T-helper 17 cell (primary cell): ENCODE data around the gene CEP97. TPM values are rescaled to one million over a fixed set of nuclear protein-coding genes. Genes with fewer than 3 reads are reported as not detected.
A peak's percentile ranks its signal among the peaks of the same experiment; 100 is the strongest.
"Not testable (repeated sequence)": the region's sequence is repeated elsewhere in the genome, so short reads cannot be mapped to it uniquely, and the experiment has no call there.

ENCODE experiments used
- ATAC-seq: fragments of 150-1000 bp; cut with Tn5 transposase; 2 replicates; pipeline ENCODE4 v1.10.0; 2021; ENCODE audit warnings: mild to moderate bottlenecking, moderate library complexity
- DNase-seq, 3 donors: peaks; one replicate each; pipeline versions ENCODE4 v3.0.0 to v3.0.0-alpha.2; 2020 to 2021
- H3K9me3 ChIP-seq: one replicate; pipeline ENCODE4 v1.7.0; 2013; ENCODE audit warnings: low read length, mild to moderate bottlenecking; ENCODE audit not compliant: control insufficient read depth, poor library complexity, severe bottlenecking
- H3K27ac Mint-ChIP-seq: one replicate; pipeline ENCODE4 v1.8.0; 2022; ENCODE audit warnings: mild to moderate bottlenecking, moderate library complexity, mixed read lengths
- H3K27me3 Mint-ChIP-seq: one replicate; pipeline ENCODE4 v1.8.0; 2022; ENCODE audit warnings: mixed read lengths
- H3K36me3 Mint-ChIP-seq: one replicate; pipeline ENCODE4 v1.8.0; 2022; ENCODE audit warnings: low read depth, mixed read lengths
- H3K4me1 Mint-ChIP-seq: one replicate; pipeline ENCODE4 v1.8.0; 2022; ENCODE audit warnings: mild to moderate bottlenecking, mixed read lengths
- H3K4me3 Mint-ChIP-seq: one replicate; pipeline ENCODE4 v1.8.0; 2022; ENCODE audit warnings: mild to moderate bottlenecking, moderate library complexity, mixed read lengths
- total RNA-seq, 4 donors: library from RNA in 2 of 4; stranded (reverse) in 2 of 4; gene quantifications; one replicate each; pipeline ENCODE4 v1.2.3 and lab custom pipeline; 2022 to 2026

CEP97 gene
- total RNA-seq (10 to 100 TPM; 10.4 to 11.1 TPM), total RNA-seq (lab: John Stamatoyannopoulos, UW) (28.4 to 50.2 reads per million in 2 donors)

- H3K36me3 Mint-ChIP-seq: peaks cover 3% of the 10 kb centered on the region
- H3K4me3 Mint-ChIP-seq: peak within 1 kb of the TSS; percentile 97
- DNase-seq: peak; percentile 75 to 79 (median 77)
- H3K27me3 Mint-ChIP-seq: no peaks in the 10 kb centered on the region
- peak within 1 kb of the TSS; percentile 94 for H3K27ac Mint-ChIP-seq
- no peaks in the 10 kb centered on the region for H3K9me3 ChIP-seq
- ATAC-seq: peak; percentile 97
- H3K4me1 Mint-ChIP-seq: peaks cover 31% of the 10 kb centered on the region
Observed at GRCh38 chr3:101724329-101725193, at the start of gene CEP97. Gene CEP97 (plus strand): TSS chr3:101724614. CDS start chr3:101724677, 63 bp downstream.

- H3K36me3 Mint-ChIP-seq: peaks cover 4% of the 10 kb centered on the region
- peak overlapping the region; percentile 98 for H3K27ac Mint-ChIP-seq
- H3K9me3 ChIP-seq: no peaks in the 10 kb centered on the region
- H3K27me3 Mint-ChIP-seq: no peaks in the 10 kb centered on the region
- H3K4me1 Mint-ChIP-seq: peaks cover 42% of the 10 kb centered on the region
- H3K4me3 Mint-ChIP-seq: peak overlapping the region; percentile 97
- DNase-seq: no peak
- no peak for ATAC-seq
Observed at GRCh38 chr3:101675709-101676215, 48.7 kb upstream of the CEP97 start.

- Mint-ChIP-seq H3K27me3 (no peaks in the 10 kb centered on the region), H3K4me3 (peak overlapping the region; percentile 97), H3K36me3 (peaks cover 2% of the 10 kb centered on the region), H3K27ac (peak overlapping the region; percentile 98), H3K4me1 (peaks cover 41% of the 10 kb centered on the region)
- DNase-seq: peak; percentile 94 to 97 (median 96)
- peak; percentile 90 for ATAC-seq
- no peaks in the 10 kb centered on the region for H3K9me3 ChIP-seq
Observed at GRCh38 chr3:101676216-101676764, 48.1 kb upstream of the CEP97 start.

DNA sequence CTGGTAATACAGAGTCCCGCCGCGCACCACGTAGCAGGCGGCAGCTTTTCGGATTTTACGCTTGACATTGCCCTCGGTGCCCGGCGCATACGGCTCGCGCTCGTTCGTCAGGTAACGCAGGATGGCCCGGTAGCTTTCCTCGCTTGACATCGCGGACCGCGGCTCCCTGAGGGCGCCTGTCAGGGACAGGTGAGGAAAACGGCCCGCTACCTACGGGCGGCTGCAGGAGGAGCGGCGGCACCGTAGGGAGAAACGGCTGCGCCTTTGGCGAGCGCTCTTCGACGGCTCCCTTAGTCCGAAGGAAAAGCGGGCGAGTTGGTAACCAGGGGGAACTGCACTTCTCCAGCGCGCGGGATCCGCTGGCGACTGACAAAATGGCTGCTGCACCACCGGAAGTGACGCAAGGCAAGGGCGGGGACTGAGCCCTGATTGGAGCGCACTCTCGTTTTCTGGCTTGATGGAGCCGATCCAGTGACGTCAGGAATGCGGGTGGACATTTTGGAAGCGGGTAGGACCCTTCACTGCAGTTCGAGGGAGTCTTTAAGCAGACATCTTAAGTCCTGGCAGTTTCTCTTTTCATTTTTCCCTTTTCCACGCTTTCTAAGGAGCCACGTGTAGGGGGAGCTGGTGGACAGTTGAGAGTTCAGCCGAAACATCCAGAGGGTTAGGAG, 47.5 kb upstream of the CEP97 start, which contains the start of gene ZBTB11:
TSS of gene ZBTB11 (minus strand) at position 368 of the 671 bp plus-strand sequence. CDS start at position 150, 218 bp downstream.
- Mint-ChIP-seq H3K27me3 (no peaks in the 10 kb centered on the region), H3K27ac (peak within 1 kb of the TSS; percentile 98), H3K36me3 (peaks cover 2% of the 10 kb centered on the region), H3K4me3 (peak within 1 kb of the TSS; percentile 97), H3K4me1 (peaks cover 38% of the 10 kb centered on the region)
- DNase-seq (peak; percentile 95 to 99 (median 97)), ATAC-seq (peak; percentile 71)
- no peaks in the 10 kb centered on the region for H3K9me3 ChIP-seq

DNA sequence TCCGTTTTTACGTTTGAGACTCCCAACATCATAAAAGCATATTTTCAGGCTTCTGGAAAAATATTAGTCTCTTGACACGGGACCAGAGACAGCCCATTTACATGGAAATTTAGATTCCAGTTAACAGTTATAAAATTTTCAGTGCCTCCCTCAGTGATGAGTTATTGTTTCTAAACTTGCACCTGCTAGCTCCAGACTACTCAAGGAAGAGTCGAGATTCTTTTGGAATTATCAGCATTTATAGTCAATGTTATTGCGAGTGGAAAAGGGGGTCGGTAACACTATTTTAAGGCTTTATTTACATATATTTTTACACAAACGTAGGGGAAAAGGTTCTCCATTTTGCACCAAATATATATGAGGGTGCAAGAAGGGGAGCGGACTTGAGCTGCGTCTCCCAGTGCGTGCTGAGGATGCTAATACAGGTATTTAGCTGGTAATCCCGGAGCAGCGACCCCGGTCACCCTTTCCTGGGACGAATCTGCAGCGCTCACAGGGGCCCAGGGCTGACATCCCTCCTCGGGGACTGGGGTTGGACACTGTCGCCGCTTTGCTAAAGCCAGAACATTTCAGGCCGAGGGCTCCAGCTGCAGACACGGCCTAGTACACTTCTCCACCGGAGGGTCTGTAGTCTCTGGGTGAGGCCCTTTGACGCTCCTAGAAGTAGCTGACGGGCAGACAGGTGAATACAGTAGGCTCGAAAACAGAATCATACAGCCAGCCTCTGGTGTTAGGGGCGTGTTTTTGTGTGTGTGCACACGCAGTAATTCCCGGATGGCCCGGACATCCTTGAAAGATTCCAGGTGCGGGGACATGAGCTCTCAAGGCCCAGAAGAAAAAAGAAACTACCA, 46.8 kb upstream of the CEP97 start:
- H3K4me3 Mint-ChIP-seq: peak overlapping the region; percentile 97
- H3K4me1 Mint-ChIP-seq: peaks cover 38% of the 10 kb centered on the region
- peak in 1 of 3 donors; percentile 15 for DNase-seq
- no peaks in the 10 kb centered on the region for H3K27me3 Mint-ChIP-seq
- no peaks in the 10 kb centered on the region for H3K9me3 ChIP-seq
- peaks cover 2% of the 10 kb centered on the region for H3K36me3 Mint-ChIP-seq
- no peak for ATAC-seq
- H3K27ac Mint-ChIP-seq: peak overlapping the region; percentile 98

GRCh38 chr3:101678837-101679236, 45.6 kb upstream of the CEP97 start:
- H3K4me3 Mint-ChIP-seq, H3K9me3 ChIP-seq, ATAC-seq, DNase-seq, H3K27me3 Mint-ChIP-seq, H3K36me3 Mint-ChIP-seq: not testable (repeated sequence)
- Mint-ChIP-seq H3K4me1 (peaks cover 32% of the 10 kb centered on the region), H3K27ac (peak overlapping the region; percentile 59)

DNA sequence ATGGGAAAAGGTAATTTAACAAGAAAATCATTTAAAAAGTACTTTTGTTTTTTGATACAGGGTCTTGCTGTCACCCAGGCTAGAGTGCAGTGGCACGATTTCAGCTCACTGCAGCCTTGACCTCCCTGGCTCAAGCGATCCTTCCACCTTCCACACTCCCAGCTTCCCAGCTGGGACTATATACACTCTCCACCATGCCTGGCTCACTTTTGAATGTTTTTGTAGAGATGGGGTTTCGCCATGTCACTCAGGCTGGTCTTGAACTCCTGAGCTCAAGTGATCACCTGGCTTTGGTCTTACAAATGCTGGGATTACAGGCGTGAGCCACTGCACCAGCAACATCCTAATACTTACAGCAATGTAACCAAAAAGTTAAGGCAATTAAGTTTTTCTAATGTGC, 43.9 kb upstream of the CEP97 start:
- ATAC-seq (no peak), DNase-seq (no peak)
- no peak overlapping the region for H3K4me3 Mint-ChIP-seq
- peaks cover 7% of the 10 kb centered on the region for H3K36me3 Mint-ChIP-seq
- H3K9me3 ChIP-seq: no peaks in the 10 kb centered on the region
- H3K27ac Mint-ChIP-seq: peak overlapping the region; percentile 8
- H3K27me3 Mint-ChIP-seq: no peaks in the 10 kb centered on the region
- H3K4me1 Mint-ChIP-seq: peaks cover 29% of the 10 kb centered on the region

GRCh38 chr3:101685050-101685400, 39.4 kb upstream of the CEP97 start:
- H3K4me3 Mint-ChIP-seq: peak overlapping the region; percentile 97
- H3K9me3 ChIP-seq: no peaks in the 10 kb centered on the region
- no peaks in the 10 kb centered on the region for H3K27me3 Mint-ChIP-seq
- peaks cover 27% of the 10 kb centered on the region for H3K4me1 Mint-ChIP-seq
- peaks cover 6% of the 10 kb centered on the region for H3K36me3 Mint-ChIP-seq
- DNase-seq (no peak), ATAC-seq (no peak)
- H3K27ac Mint-ChIP-seq: peak overlapping the region; percentile 98

GRCh38 chr3:101685870-101686307, 38.5 kb upstream of the CEP97 start:
- no peaks in the 10 kb centered on the region for H3K9me3 ChIP-seq
- ATAC-seq (peak; percentile 6), DNase-seq (no peak)
- peaks cover 6% of the 10 kb centered on the region for H3K36me3 Mint-ChIP-seq
- peaks cover 24% of the 10 kb centered on the region for H3K4me1 Mint-ChIP-seq
- H3K4me3 Mint-ChIP-seq: peak overlapping the region; percentile 97
- peak overlapping the region; percentile 98 for H3K27ac Mint-ChIP-seq
- H3K27me3 Mint-ChIP-seq: no peaks in the 10 kb centered on the region

DNA sequence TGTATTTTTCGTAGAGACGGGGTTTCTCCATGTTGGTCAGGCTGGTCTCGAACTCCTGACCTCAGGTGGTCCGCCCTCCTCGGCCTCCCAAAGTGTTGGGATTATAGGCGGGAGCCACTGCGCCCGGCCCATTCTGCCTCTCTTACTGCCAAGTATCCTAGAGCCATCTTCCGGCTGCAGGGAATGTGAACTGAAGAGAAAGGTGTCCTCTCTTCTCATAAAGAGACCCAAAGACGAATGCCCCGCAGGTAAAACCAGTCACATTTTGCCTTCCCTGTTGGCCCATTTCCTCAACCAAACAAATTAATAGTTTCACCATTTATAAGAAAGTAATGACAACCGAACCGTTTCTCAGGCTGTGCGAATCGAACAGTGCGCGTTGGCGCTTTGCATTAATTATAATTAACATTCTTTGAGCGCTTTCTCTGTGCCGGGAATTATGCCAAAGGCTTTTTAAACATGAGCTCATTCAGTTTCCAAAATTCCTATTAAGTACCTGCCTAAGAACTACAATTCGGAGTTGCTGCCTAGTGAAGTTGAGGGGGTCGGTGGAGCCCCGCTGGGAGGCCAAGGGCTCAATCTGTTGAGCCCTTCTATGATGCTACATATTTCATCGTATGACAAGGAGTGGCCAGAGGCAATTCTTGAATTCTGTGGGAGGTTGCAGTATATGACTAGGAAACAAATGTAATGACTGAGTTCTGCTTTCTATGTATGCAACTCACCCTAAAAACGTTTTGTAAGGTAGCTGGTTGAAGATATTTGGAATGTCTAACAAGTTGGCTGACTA, 37.1 kb upstream of the CEP97 start:
- H3K36me3 Mint-ChIP-seq: peaks cover 6% of the 10 kb centered on the region
- ATAC-seq: no peak

DNA sequence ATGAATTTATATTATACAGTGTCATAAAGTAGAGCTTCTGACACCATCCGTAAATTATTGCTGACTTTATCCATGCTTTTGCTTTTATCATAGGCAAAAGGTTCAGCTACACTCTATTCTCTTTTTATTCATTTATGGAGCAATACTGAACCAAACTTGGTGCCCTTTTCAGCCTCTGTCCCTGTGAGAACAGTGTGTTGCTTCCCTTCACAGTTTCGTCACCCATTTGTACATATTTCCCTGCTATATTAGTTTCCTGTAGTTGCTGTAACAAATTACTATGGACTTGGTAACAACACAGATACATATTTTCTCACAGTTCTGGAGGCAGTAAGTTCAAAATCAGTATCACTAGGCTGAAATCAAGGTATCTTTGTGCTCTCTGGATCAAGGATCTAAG, 35.1 kb upstream of the CEP97 start:
- Mint-ChIP-seq H3K4me3 (no peak overlapping the region), H3K4me1 (peaks cover 19% of the 10 kb centered on the region)

More for the DNA sequence above, 37.1 kb upstream of the CEP97 start:
- DNase-seq: no peak
- Mint-ChIP-seq H3K27me3 (no peaks in the 10 kb centered on the region), H3K4me1 (peaks cover 21% of the 10 kb centered on the region), H3K4me3 (peak overlapping the region; percentile 97), H3K27ac (peak overlapping the region; percentile 98)
- no peaks in the 10 kb centered on the region for H3K9me3 ChIP-seq

DNA sequence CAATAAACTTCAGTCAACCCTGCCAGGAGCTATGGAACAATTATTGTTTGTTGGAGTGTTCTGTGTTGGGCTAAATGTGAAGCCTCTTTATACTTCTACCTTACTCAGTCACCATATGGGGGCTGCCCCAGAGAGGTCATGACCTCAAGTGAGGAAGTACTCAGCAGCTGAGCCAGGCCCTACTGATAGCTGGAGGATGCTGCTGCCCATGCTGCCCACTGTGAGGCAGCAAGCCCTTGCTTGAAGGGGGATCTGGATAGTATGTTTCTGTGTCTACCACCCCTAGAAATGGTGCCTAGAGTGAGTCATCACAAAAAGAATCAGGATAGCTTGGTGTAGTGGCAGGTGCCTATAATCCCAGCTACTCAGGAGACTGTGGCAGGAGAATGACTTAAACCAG, 33.4 kb upstream of the CEP97 start:
- H3K4me3 Mint-ChIP-seq: no peak overlapping the region

More for the DNA sequence above, 35.1 kb upstream of the CEP97 start:
- ATAC-seq (no peak), DNase-seq (no peak)
- H3K36me3 Mint-ChIP-seq: peaks cover 6% of the 10 kb centered on the region
- H3K27me3 Mint-ChIP-seq: no peaks in the 10 kb centered on the region
- H3K27ac Mint-ChIP-seq: peak overlapping the region; percentile 14
- H3K9me3 ChIP-seq: no peaks in the 10 kb centered on the region

More for the DNA sequence above, 33.4 kb upstream of the CEP97 start:
- Mint-ChIP-seq H3K36me3 (peaks cover 2% of the 10 kb centered on the region), H3K27me3 (no peaks in the 10 kb centered on the region), H3K4me1 (peaks cover 7% of the 10 kb centered on the region), H3K27ac (peak overlapping the region; percentile 9)
- ATAC-seq (no peak), DNase-seq (no peak)
- no peaks in the 10 kb centered on the region for H3K9me3 ChIP-seq
